ENCODE results near the gene OPN1SW.

The OPN1SW gene, protein sequence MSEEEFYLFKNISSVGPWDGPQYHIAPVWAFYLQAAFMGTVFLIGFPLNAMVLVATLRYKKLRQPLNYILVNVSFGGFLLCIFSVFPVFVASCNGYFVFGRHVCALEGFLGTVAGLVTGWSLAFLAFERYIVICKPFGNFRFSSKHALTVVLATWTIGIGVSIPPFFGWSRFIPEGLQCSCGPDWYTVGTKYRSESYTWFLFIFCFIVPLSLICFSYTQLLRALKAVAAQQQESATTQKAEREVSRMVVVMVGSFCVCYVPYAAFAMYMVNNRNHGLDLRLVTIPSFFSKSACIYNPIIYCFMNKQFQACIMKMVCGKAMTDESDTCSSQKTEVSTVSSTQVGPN

GRCh38 chr7:128775744-128776474 is at the start of gene OPN1SW:
Gene OPN1SW (minus strand): TSS chr7:128775794. CDS start chr7:128775781, 13 bp downstream.
- no peak for DNase-seq

DNA sequence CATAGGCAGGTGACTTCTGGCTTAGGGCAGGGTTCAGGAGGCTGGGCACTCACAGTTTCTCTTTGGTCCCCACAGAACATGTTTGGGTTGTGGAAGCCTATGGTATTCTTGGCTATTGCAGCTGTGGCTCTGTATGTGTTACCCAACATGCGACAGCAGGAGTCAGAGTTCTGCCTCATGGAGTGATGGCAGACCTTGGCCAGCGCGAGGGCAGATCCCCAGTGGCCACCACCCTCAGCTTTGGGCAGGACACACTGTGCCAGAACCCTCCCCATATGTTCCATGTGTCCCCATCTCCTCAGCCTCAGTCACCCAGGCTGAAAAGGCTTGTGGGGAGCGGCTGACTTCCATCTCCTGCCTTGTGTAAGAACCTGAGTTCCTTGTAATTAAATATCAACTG is 46.1 kb upstream of the OPN1SW start:
- no peak for DNase-seq

GRCh38 chr7:128818694-128819093 is 43.1 kb upstream of the OPN1SW start:
- DNase-seq = no peak

- DNase-seq = no peak
Observed at GRCh38 chr7:128815289-128815942, 39.8 kb upstream of the OPN1SW start.

GRCh38 chr7:128814499-128814898 is 38.9 kb upstream of the OPN1SW start:
- no peak for DNase-seq

GRCh38 chr7:128812514-128813168 is 37.0 kb upstream of the OPN1SW start:
- DNase-seq = peak; percentile 41

DNA sequence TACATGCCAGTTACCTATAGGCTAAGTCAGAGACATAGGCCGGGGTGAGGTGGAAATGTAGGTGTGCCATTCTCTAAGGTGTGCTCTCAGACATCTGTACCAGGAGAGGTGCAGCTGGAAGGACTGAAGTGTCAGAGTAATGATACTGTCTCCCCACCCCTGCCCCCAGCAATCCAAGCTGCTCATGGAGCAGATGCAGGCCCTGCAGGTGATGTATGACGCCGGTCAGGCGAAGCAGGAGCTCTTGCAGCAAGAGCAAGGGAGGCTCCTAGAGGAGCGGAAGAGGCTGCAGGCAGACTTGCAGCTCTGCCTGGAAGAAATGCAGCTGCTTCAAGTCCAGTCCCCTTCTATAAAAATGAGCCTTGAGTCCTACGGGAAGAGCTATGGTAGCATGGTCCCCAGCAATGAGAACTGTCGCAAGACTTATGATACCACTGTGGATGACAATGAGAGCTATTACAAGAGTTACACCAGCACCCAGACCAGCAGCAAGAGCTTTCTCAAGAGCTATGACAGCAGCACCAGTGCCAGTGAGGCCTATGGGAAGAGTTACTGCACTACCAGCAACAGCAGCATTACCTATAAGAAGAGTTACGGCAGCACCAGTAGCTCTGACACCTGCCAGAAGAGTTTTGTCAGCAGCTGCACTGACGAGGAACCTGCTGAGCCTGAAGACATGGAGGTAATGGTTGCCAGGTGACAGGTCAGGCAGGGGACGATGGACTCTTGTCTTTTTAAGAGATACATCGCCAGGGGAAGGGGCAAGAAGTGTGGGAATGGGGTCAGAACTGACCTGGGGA is 36.2 kb upstream of the OPN1SW start:
- no peak for DNase-seq

- DNase-seq = no peak
Observed at GRCh38 chr7:128810997-128811396, 35.4 kb upstream of the OPN1SW start.

DNA sequence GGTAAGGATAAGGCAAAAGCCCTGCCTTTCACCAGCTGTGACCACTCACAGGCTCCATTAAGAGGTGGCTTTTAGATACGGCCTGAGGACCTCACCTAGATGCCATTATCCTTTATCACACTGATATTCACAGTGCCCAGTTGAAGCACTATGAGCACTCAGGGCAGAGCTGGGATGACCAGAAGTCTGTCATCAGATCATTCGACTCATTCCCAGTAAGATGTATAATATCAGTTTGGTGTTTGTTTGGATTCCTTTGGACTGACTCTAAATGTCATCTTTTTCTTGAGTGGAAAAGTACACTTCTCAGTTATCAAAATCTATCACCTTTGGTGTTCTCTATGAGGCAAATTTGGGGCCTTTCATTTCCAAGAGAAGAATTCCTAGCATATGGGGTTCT is 34.9 kb upstream of the OPN1SW start:
- DNase-seq = no peak

DNA sequence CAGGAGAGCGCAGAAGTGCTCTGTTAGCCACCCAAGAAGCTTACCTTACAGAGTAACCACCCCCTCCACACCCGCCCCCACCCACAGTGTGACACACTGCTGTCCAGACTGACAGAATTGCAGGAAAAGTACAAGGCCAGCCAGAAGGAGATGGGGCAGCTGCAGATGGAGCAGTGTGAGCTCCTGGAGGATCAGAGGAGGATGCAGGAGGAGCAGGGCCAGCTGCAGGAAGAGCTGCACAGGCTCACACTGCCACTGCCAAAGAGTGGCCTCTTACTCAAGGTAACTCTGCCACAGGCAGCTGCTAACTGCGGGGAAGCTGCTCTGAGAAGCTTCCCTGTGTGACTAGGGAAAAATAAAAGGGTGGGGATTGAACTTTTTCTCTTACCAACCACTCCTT is 33.8 kb upstream of the OPN1SW start:
- no peak for DNase-seq

- DNase-seq = no peak
Observed at GRCh38 chr7:128807191-128807590, 31.6 kb upstream of the OPN1SW start.

DNA sequence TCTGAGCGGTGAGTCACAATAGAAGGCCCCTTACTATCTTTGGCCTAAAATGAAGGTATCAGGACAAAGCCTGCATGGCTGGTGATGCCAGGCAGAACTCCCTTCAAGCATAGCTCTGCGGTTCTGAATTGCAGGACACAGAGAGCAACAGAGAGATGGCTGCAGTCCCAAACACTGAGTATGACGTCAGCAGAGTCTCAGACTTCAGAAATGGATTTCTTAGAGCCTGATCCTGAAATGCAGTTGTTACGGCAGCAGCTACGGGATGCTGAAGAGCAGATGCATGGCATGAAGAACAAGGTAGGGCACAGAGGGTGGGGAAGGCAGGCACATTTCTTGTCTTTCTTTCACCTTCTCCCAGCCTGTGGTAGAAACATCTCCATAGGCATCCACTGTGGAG is 29.6 kb upstream of the OPN1SW start:
- DNase-seq = no peak

DNA sequence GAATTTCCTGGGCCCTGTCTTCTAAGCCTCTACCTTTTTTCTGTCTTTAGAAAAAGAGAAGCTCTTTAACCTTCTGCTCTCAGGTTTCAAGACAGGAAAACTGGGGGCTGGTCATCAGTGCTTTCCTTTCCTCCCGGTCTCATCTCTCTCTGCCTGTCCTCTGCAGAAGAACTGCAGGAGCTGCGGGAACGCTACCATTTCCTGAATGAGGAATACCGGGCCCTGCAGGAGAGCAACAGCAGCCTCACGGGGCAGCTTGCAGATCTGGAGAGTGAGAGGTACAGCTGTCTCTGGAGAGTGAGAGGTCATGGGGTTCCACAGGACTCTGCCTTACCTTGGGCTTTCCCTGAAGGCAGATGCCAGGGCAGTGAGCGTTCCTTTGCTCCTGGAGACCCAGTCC is 28.9 kb upstream of the OPN1SW start:
- no peak for DNase-seq

DNA sequence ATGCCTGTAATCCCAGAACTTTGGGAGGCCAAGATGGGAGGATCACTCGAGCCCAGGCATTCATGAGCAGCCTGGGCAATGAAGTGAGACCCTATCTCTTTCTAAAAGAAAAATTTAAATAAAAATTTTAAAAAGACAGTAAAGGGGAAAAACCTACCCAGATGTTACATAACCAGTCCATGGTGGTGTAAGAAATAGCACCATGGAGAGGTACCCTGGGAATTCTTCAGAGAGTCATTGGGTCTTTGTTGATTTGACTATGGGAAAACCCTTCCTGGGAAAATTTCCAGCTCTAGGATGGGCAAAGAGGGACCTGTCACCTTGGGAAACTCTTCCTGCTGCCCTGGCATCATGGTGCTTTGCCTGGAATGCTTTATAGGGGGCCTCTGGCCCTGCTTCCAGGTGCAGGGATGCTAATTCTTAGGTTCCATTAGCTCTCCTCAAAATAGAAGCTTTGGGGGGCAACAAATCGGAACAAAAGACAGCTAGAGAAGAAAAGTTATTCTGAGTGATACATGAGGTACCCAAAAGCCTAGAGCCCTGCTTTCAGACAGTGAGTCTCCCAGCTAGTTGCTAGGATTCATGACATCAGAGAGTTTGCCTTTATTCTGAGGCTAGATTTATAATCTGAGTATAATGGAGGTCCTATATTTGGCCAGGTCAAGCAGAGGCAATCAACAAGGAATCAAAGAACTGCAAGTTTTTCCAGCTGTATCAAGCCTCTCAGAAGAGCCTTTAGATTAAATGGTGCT is 26.2 kb upstream of the OPN1SW start:
- DNase-seq = no peak

- DNase-seq = no peak
Observed at GRCh38 chr7:128801003-128801402, 25.4 kb upstream of the OPN1SW start.

GRCh38 chr7:128800567-128800966 is 25.0 kb upstream of the OPN1SW start:
- DNase-seq = no peak

DNA sequence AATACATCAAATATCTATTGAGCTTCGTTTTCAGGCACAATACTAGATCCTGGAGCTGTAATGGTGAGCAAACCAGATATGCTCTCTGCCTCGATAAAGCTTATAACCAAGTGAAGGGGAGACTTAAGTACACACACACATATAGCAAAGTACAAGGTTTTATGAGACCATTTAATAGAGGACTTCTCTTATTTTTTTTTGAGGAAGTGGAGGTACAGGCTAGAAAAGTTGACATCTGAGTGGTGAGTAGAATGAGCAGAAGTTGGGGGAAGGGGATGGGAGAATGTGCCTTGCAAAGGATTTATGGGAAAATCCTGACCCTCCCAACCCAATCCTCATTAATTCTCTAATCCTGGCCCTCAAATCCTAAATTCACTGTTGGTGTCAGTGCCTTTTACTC is 23.9 kb upstream of the OPN1SW start:
- no peak for DNase-seq

- no peak for DNase-seq
Observed at GRCh38 chr7:128796327-128796726, 20.7 kb upstream of the OPN1SW start.

- no peak for DNase-seq
Observed at GRCh38 chr7:128795129-128795528, 19.5 kb upstream of the OPN1SW start.

DNA sequence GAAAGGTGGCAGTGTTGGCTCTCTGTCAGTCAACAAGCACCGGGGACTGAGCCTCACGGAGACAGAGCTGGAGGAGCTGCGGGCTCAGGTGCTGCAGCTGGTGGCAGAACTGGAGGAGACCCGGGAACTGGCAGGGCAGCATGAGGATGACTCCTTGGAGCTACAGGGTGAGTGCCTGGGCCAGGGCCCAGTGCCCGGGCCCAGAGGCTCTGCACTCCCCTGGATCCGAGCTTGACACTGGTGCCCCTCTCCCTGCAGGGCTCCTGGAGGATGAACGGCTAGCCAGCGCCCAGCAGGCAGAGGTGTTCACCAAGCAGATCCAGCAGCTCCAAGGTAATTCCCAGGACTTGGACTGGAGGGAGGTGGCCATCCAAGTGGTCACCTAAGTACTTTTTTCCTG is 18.8 kb upstream of the OPN1SW start:
- no peak for DNase-seq

GRCh38 chr7:128794020-128794419 is 18.4 kb upstream of the OPN1SW start:
- DNase-seq = no peak

DNA sequence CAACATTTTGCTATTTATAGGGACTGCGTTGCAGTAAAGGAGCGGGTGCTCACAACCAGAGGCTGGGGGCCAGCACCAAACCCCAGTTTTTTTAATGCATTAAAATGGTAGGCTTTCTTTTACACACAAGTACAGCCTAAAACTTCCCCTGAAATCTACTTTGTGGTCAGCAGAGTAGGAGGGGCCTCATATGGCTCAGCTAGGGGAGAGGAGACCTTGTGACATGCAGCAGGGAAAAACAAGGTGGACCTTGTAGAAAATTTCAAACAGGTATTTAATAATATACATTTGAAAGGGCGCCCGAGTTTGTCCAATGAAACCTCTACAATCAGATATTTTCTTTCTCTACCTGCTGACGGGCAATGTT is 17.6 kb upstream of the OPN1SW start:
- DNase-seq = no peak

All from NCI-H748 treated with DMSO at 0.1 percent for 48 hours (cell line).